ENCODE measurements around the gene CFAP74. TPM values are rescaled to one million over a fixed set of nuclear protein-coding genes. Genes with fewer than 3 reads are reported as not detected.

Gene CFAP74
- total RNA-seq, 1 donor from 2014 or later: 6.6 TPM

DNA sequence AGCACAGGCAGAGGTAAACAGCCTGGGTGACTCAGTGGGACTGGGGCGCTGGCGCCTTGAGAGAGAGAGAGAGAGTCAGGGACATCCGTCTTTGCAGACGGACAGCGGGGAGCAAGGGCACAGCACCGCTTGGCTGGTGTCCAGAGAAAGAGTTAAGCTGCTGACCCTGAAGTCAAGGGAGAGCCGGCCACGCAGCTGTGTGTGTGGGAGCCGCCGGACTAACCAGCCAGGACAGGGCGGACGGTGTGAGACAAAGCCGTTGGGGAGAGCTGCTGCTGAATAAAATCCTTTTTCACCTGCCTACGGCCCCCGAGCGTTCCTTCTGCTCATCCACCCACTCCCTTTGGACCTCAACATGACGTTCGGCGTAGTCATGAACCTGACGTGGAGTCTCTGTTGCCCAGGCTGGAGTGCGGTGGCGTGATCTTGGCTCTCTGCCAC is 14.5 kb downstream of the CFAP74 start:
- DNase-seq (no peak), ATAC-seq (peak; percentile 31 to 39)
- peak overlapping the region; percentile 62 for H3K27ac ChIP-seq
- H3K4me1 ChIP-seq: no peaks in the 10 kb centered on the region
- H3K9me3 ChIP-seq: no peaks in the 10 kb centered on the region
- H3K27me3 ChIP-seq (ENCODE audit: low read depth): peaks cover 17% of the 10 kb centered on the region
- intact Hi-C loops (cut with DNase I): no loop called here
- TF ChIP-seq, protein P1, sequence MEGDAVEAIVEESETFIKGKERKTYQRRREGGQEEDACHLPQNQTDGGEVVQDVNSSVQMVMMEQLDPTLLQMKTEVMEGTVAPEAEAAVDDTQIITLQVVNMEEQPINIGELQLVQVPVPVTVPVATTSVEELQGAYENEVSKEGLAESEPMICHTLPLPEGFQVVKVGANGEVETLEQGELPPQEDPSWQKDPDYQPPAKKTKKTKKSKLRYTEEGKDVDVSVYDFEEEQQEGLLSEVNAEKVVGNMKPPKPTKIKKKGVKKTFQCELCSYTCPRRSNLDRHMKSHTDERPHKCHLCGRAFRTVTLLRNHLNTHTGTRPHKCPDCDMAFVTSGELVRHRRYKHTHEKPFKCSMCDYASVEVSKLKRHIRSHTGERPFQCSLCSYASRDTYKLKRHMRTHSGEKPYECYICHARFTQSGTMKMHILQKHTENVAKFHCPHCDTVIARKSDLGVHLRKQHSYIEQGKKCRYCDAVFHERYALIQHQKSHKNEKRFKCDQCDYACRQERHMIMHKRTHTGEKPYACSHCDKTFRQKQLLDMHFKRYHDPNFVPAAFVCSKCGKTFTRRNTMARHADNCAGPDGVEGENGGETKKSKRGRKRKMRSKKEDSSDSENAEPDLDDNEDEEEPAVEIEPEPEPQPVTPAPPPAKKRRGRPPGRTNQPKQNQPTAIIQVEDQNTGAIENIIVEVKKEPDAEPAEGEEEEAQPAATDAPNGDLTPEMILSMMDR (IDR thresholded peaks at IDR 0.05): no peak
- no peaks in the 10 kb centered on the region for H3K36me3 ChIP-seq
- no peak overlapping the region for H3K4me3 ChIP-seq

DNA sequence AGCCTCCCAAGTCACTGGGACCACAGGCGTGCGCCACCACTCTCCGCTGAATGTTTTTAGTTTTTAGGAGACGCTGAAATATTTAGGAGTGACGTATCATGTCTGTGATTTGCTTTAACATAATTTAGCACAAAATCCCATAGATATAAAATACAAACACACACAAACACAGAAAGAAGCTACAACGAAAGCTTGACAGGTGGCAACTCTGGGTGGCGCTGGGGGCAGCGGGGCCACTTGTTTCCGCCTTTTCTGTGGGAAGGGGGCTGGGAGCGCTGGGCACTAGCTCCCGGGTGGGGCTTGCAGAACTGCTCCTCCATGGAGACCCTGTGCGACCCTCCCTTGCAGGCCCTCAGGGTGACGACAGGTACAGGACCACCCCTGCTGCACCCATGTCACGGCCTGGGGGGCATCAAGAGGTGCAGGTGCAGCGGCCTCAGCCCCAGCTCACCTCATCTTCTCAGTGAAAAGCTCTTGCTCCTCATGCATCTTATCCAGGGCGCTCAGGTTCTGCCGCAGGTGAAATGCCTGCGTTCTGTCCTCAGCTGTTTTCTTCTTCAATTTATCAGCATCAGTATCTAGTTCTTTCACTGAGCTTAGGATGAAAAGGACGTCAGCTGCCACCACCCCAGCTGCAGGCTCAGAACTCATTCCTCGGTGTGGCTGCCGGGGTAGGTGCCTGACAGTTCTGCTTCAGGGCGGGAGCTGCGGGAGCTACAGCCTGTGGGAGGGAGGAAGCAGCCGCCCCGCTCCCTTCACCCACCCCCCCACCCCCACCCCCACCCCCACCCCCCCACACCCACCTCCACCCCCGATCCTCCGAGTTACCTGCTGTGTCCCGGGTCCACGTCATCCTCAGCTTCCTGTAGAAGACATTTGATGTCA is 15.3 kb downstream of the CFAP74 start:
- no peaks in the 10 kb centered on the region for H3K9me3 ChIP-seq
- no peak for ATAC-seq
- no peak overlapping the region for H3K4me3 ChIP-seq
- intact Hi-C loops (cut with DNase I): no loop called here
- DNase-seq: no peak
- TF ChIP-seq, protein P1 (IDR thresholded peaks at IDR 0.05): no peak
- H3K27ac ChIP-seq: no peak overlapping the region
- H3K27me3 ChIP-seq (ENCODE audit: low read depth): peaks cover 17% of the 10 kb centered on the region
- H3K4me1 ChIP-seq: no peaks in the 10 kb centered on the region
- no peaks in the 10 kb centered on the region for H3K36me3 ChIP-seq

DNA sequence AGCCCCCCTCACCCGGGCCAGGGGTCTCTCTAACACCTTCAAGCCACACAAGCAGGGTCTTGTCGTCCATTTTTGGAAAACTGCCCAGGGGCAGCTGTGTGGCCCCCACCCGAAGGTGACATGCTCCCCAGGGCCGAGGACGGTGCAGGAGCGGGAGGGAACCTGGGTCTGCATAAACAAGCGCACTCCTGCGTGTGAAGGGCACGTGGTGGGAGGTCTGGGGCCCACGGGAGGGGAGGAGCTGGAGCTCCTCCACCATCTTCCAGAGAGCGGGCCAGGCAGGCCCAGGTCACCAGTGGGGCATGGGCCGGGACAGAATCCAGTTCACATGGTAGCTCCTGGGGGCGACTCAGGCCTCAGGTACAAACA is 16.5 kb downstream of the CFAP74 start:
- ATAC-seq: no peak
- no peak overlapping the region for H3K4me3 ChIP-seq
- intact Hi-C loops (cut with DNase I): no loop called here
- TF ChIP-seq, protein P1 (IDR thresholded peaks at IDR 0.05): no peak
- no peaks in the 10 kb centered on the region for H3K9me3 ChIP-seq
- H3K27ac ChIP-seq: no peak overlapping the region
- no peaks in the 10 kb centered on the region for H3K36me3 ChIP-seq
- H3K4me1 ChIP-seq: no peaks in the 10 kb centered on the region
- peaks cover 17% of the 10 kb centered on the region for H3K27me3 ChIP-seq (ENCODE audit: low read depth)
- DNase-seq: no peak

DNA sequence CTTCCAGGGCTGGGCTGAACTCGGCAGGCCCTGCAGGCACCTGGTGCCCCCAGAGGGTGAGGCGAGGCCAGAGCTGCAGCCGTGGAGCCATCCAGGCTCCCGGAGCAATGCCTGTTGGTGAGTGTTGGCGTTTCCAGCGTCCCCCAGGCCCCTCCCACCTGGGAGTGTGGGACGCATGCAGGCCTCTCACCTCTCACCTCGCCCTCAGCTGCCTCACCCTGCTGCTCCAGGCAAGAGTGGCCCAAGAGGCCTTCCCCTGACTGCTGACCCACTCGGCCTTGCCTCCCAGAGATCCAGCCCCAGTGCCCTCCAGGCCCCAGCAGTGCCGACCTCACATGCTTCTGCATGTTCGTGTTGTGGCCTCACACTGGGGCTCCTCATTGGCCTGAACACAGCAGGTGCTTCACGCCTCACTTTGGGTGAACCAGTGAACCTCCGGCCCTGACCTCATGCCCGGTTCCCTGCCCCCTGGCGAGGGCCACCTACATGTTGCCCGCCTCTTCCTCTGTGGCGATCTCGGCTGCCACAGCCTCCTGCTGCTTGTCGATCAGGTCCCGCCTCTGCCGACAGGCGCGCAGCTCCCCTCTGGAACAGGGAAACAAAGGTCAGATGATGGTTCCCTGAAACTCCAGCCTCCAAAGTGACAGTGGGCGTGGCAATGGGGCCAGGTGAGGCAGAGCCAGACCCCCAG is 17.0 kb downstream of the CFAP74 start:
- H3K4me3 ChIP-seq: no peak overlapping the region
- peak in 1 of 2 donors; percentile 10 for ATAC-seq
- intact Hi-C loops (cut with DNase I): no loop called here
- DNase-seq: no peak
- H3K27ac ChIP-seq: no peak overlapping the region
- peaks cover 17% of the 10 kb centered on the region for H3K27me3 ChIP-seq (ENCODE audit: low read depth)
- H3K9me3 ChIP-seq: no peaks in the 10 kb centered on the region
- H3K36me3 ChIP-seq: no peaks in the 10 kb centered on the region
- TF ChIP-seq, protein P1 (IDR thresholded peaks at IDR 0.05): no peak
- no peaks in the 10 kb centered on the region for H3K4me1 ChIP-seq

DNA sequence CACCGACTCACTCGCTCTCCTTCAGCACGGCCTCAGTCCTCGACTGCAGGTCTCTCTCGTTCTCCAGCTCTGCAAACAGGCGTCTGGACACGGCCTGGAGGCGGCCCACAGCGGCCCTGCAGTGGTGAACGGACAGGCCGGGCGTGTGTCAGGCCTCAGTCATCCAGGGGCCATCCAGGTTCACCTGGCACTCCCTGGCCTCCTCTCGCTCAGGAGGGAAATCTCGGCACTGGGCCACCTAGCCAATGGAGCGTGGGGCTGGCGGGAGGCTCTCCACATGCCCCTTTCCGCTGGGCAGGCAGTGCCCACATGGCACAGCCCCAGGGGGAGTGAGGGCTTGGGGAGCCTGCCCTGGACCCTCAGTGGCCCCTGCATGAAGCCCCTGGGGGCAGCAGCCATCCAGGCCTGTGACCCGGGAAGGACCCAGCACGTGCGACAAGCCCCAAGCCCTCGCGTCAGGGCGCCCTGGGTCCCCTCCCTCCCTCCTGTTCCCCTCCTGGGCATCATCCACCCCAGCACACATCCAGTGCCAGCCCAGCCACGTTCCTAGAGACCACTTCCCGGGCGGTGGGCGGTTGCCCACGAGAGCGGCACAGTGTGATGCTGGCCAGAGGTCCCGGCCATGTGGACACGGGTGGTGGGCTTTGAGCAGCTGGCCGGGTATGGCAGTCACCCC is 18.1 kb downstream of the CFAP74 start:
- Histone ChIP-seq H3K27me3 (ENCODE audit: low read depth) (peaks cover 17% of the 10 kb centered on the region), H3K4me1 (no peaks in the 10 kb centered on the region), H3K9me3 (no peaks in the 10 kb centered on the region), H3K27ac (no peak overlapping the region), H3K36me3 (no peaks in the 10 kb centered on the region), H3K4me3 (no peak overlapping the region)
- peak in 1 of 2 donors; percentile 3 for ATAC-seq
- TF ChIP-seq, protein P1 (IDR thresholded peaks at IDR 0.05): no peak
- no peak for DNase-seq
- intact Hi-C loops (cut with DNase I): no loop called here
